Ectodermal cell (in vitro differentiated cells): ENCODE measurements around the gene UNC5CL.

Experiments
- H3K27ac ChIP-seq: 2 replicates; pipeline ENCODE4 v1.7.0; 2013; ENCODE audit warnings: mild to moderate bottlenecking, low read depth, low read length; ENCODE audit not compliant: insufficient read depth, poor library complexity, severe bottlenecking
- H3K27me3 ChIP-seq: 2 replicates; pipeline ENCODE4 v1.7.0; 2013; ENCODE audit warnings: mild to moderate bottlenecking, low read length; ENCODE audit not compliant: insufficient read depth, control insufficient read depth, poor library complexity, severe bottlenecking
- H3K36me3 ChIP-seq: one replicate; pipeline ENCODE4 v1.7.0; 2013; ENCODE audit warnings: low read length; ENCODE audit not compliant: control insufficient read depth, insufficient read depth
- H3K4me1 ChIP-seq: one replicate; pipeline ENCODE4 v1.7.0; 2013; ENCODE audit warnings: low read length; ENCODE audit not compliant: control insufficient read depth, insufficient read depth
- H3K4me3 ChIP-seq: 2 replicates; pipeline ENCODE4 v1.7.0; 2013; ENCODE audit warnings: low read depth, low read length, control low read depth; ENCODE audit not compliant: insufficient read depth
- H3K9me3 ChIP-seq: 2 replicates; pipeline ENCODE4 v1.7.0; 2013; ENCODE audit warnings: mild to moderate bottlenecking, low read length, moderate library complexity; ENCODE audit not compliant: control insufficient read depth
- WGBS, 2 experiments: methylation state at CpG; one replicate each; pipeline ENCODE4 v1.1.7; 2013; ENCODE audit warnings: missing lambda C conversion rate in 2 of 2; 5-methylcytosine and 5-hydroxymethylcytosine counted together

UNC5CL gene

DNA sequence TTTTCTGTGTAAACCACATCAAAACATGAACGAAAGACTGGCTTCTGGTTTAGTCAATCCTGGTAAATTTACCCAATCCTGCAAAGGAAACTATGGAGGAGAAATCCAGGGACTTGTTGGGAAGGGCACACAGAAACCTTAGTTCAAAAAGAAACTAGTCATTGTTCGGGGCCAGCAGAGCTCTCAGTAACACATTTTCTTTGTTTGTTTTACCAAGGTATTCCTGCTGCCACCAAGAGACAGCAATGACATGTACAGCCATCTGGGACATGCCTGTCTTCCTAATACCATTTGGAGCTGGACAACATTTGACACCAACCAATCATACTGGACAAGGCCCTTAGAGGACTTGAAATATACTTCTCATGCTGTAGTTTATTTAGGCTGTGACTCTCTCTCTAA is 24.9 kb upstream of the UNC5CL start:
- Histone ChIP-seq H3K36me3 (peaks cover 12% of the 10 kb centered on the region), H3K27me3 (no peaks in the 10 kb centered on the region), H3K9me3 (no peaks in the 10 kb centered on the region), H3K27ac (no peak overlapping the region), H3K4me3 (no peak overlapping the region), H3K4me1 (no peaks in the 10 kb centered on the region)
- 94 to 97% methylated on average over 2 of the region's 2 CpGs for WGBS, 2 experiments

DNA sequence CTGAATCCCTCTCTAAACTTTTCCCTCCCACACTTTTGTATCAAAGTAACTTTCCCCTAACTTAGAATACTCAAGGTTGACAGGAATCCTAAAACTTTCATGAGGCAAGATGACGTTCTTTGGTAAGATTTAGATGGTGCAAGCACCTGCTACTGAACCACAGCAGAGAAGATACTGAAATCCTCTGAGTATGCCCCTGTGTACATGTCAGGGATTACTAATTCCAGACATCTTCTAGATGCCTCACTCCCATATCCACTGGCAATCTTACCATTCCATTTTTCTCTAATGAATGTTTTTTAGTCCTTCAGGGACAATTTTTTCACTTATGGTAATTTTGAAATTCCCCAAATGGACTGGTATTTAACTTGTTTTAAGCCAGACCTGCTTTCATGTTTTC is 23.0 kb upstream of the UNC5CL start:
- H3K4me3 ChIP-seq = no peak overlapping the region
- no peaks in the 10 kb centered on the region for H3K27me3 ChIP-seq
- no peak overlapping the region for H3K27ac ChIP-seq
- H3K4me1 ChIP-seq = no peaks in the 10 kb centered on the region
- no peaks in the 10 kb centered on the region for H3K9me3 ChIP-seq
- 80 to 100% methylated on average over 1 of the region's 1 CpG for WGBS, 2 experiments
- peaks cover 12% of the 10 kb centered on the region for H3K36me3 ChIP-seq

DNA sequence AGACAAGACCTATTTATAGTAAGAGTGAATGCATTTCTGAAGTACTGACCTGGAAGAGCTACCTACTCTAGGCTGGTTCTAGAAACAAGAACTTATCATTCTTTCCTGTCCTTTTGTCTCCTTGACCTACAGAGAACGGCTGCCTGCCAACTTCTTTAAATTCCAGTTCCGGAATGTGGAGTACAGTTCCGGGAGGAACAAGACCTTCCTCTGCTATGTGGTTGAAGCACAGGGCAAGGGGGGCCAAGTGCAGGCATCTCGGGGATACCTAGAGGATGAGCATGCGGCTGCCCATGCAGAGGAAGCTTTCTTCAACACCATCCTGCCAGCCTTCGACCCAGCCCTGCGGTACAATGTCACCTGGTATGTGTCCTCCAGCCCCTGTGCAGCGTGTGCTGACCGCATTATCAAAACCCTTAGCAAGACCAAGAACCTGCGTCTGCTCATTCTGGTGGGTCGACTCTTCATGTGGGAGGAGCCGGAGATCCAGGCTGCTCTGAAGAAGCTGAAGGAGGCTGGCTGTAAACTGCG is 22.2 kb upstream of the UNC5CL start:
- no peaks in the 10 kb centered on the region for H3K9me3 ChIP-seq
- H3K36me3 ChIP-seq = peaks cover 12% of the 10 kb centered on the region
- no peaks in the 10 kb centered on the region for H3K4me1 ChIP-seq
- 94 to 95% methylated on average over 13 of the region's 13 CpGs for WGBS, 2 experiments
- no peaks in the 10 kb centered on the region for H3K27me3 ChIP-seq
- no peak overlapping the region for H3K4me3 ChIP-seq
- no peak overlapping the region for H3K27ac ChIP-seq

DNA sequence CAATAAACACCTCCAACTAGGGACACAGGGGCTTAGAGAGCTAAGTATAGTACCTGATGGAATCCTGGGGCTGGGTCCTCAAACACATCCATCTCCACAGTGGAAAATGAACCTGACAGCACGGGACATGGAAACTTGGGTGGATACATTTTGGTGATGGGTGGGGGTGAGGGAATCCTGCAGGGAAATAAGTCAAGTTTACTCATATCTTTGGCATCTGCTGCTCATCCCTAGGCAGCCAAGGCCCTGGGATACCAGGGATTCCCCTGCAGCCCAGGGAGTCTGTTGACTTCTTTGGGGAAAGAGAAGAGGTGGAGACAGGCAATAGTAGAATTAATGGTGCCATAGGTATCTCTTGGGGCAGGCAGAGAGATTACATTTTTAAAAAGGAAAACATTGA is 20.5 kb upstream of the UNC5CL start:
- 86 to 100% methylated on average over 1 of the region's 1 CpG for WGBS, 2 experiments
- H3K27ac ChIP-seq = no peak overlapping the region

DNA sequence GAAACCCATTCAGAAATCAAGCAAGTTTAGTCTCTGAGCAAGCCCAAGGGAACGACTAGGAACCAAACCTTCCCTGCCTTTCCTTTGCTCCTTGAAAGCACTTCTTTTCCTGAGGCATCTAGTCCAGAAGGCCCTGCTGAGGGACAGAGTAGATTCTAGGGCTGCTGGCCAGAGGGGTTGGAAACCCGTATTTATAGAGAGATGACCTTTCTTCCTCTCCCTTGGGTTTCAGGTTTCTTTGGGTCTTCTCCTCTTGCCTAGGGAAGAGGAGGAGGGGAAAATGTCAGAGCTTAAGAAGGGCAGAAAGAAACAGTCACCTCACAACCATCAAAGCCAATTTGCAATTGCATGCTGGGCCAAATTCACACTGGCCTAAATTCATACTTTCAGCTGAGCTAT is 19.8 kb upstream of the UNC5CL start:
- no peaks in the 10 kb centered on the region for H3K9me3 ChIP-seq
- WGBS, 2 experiments = 81 to 83% methylated on average over 2 of the region's 2 CpGs
- H3K27ac ChIP-seq = no peak overlapping the region
- H3K36me3 ChIP-seq = peaks cover 7% of the 10 kb centered on the region
- peaks cover 1% of the 10 kb centered on the region for H3K4me1 ChIP-seq
- no peaks in the 10 kb centered on the region for H3K27me3 ChIP-seq
- no peak overlapping the region for H3K4me3 ChIP-seq

More for the DNA sequence above, 20.5 kb upstream of the UNC5CL start:
- H3K36me3 ChIP-seq = peaks cover 8% of the 10 kb centered on the region
- H3K27me3 ChIP-seq = no peaks in the 10 kb centered on the region
- H3K4me1 ChIP-seq = no peaks in the 10 kb centered on the region
- H3K9me3 ChIP-seq = no peaks in the 10 kb centered on the region
- H3K4me3 ChIP-seq = no peak overlapping the region

DNA sequence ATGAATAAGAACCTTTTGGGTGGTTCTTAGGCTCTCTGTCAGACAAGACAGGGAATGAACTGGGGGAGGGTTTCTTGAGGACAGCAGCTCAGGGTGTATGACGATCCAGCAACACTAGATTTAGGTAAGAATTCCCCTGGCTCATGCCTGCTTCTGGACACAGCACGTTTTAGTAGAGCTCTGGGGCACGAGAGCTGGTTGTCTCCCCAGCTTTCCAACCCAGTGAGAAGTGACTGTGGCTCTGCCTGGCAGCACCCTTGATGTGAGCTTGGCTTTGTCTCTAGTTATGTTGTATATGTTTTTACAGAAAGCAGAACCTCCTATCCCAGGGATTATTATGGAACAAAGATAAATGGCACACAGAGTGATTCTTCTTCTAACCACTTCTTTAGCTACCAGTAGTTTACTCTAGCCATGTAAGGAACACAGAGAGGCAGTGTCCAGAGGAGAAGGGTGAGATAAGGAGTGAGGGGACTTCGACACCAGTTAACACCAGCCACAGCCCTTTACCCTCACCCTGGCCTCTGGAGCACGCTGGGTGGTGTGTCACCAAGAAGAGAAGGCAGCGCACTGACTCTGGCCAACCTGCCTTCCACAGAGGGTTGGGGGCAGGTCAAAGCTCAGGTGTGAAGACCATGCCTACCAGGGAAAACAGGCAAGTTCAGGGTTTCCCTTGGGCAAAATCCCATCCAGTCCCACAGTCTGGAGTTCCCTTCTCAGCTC is 17.9 kb upstream of the UNC5CL start:
- Histone ChIP-seq H3K4me1 (peaks cover 14% of the 10 kb centered on the region), H3K27ac (no peak overlapping the region), H3K27me3 (no peaks in the 10 kb centered on the region), H3K36me3 (no peaks in the 10 kb centered on the region), H3K4me3 (no peak overlapping the region), H3K9me3 (no peaks in the 10 kb centered on the region)
- WGBS, 2 experiments = 94% methylated on average over 6 of the region's 6 CpGs

DNA sequence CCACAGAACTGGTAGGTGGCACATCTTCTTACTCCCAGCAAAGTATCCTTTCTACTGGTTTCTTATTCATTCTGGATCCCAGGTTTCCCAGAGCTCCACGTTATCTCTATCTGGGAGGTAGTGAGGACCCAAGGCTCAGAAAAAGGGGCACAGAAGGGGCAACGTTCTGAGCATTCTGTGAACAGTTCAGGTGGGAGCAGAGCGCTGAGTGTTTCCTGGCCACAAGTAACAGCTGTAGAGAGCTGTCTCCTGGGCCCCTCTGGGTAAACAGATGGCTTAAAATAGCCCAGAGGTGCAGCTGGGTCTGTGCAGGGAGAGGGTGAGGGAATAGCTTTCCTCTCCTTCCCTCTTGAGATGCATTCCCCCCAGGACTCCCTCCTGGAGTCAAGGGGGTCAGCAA is 16.1 kb upstream of the UNC5CL start:
- H3K27ac ChIP-seq = no peak overlapping the region
- 89 to 93% methylated on average over 3 of the region's 3 CpGs for WGBS, 2 experiments
- no peaks in the 10 kb centered on the region for H3K36me3 ChIP-seq
- peaks cover 14% of the 10 kb centered on the region for H3K4me1 ChIP-seq
- H3K9me3 ChIP-seq = no peaks in the 10 kb centered on the region
- no peak overlapping the region for H3K4me3 ChIP-seq
- no peaks in the 10 kb centered on the region for H3K27me3 ChIP-seq

DNA sequence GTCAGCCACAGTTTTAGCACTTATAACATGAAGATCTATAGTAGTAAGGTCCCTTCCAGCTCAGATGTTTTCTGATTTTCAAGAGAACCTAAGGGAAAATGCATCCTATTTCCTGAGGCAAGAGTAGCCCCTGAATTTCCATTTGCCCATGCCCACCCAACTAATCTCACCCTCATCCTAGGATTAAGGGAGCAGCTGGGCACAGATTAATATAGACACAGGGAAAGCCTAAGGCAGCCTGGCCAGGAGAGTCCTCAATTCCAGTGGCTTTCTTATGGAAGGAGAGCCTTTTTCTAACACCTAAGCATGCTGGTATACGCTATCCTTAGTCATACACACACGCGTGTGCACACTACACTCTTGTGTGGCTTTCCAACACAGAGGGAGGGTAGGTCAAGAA is 15.5 kb upstream of the UNC5CL start:
- H3K27me3 ChIP-seq = no peaks in the 10 kb centered on the region
- no peak overlapping the region for H3K4me3 ChIP-seq
- H3K27ac ChIP-seq = no peak overlapping the region
- H3K36me3 ChIP-seq = no peaks in the 10 kb centered on the region
- H3K4me1 ChIP-seq = peaks cover 14% of the 10 kb centered on the region
- H3K9me3 ChIP-seq = no peaks in the 10 kb centered on the region
- WGBS, 2 experiments = 99 to 100% methylated on average over 3 of the region's 3 CpGs

DNA sequence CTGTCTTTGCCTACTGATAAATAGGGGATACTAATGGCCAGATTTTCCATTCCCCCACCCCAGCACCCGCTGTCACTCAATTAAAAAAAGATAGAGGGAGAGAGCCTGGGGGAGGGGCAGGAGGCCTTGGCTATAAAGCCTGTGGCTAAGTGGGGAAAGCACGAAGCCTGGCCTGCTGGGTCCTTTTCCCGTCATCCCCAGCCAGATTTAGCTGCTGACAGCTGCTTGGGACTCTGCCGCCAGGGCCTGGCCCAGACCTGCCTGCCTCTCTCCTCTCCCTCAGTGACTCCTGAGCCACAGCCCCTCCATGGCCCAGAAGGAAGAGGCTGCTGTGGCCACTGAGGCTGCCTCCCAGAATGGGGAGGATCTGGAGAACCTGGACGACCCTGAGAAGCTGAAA is 14.0 kb upstream of the UNC5CL start, which contains the start of gene APOBEC2:
Gene APOBEC2, plus strand, starts transcription at position 162 of the 400 bp plus-strand sequence. Its CDS starts 146 bp downstream, at position 308.
- no peaks in the 10 kb centered on the region for H3K27me3 ChIP-seq
- H3K9me3 ChIP-seq = no peaks in the 10 kb centered on the region
- no peak within 1 kb of the TSS for H3K27ac ChIP-seq
- WGBS, 2 experiments = 59 to 60% methylated on average over 5 of the region's 5 CpGs
- peaks cover 21% of the 10 kb centered on the region for H3K4me1 ChIP-seq
- no peak within 1 kb of the TSS for H3K4me3 ChIP-seq
- no peaks in the 10 kb centered on the region for H3K36me3 ChIP-seq

DNA sequence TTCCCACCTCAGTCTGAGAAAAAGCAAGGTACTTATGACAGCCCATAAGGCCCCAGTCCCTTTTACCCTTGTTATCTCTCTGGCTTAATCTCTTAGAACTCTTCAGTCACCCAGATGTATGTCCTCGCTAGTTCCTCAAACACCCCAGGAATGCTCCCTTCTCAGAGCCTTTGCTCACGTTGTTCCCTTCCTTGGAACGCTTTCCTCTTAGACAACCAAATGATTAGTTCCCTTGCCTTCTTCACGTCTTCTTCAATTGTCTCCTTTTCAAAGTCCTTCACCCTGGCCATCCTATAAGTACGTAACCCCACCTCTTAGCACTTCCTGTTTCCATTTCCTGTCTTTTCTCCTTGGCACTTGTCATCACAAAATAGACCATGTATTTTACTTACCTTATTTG is 12.9 kb upstream of the UNC5CL start:
- 89 to 92% methylated on average over 5 of the region's 5 CpGs for WGBS, 2 experiments
- Histone ChIP-seq H3K27ac (no peak overlapping the region), H3K27me3 (no peaks in the 10 kb centered on the region), H3K9me3 (no peaks in the 10 kb centered on the region), H3K36me3 (no peaks in the 10 kb centered on the region), H3K4me1 (peaks cover 21% of the 10 kb centered on the region), H3K4me3 (no peak overlapping the region)
